Nephron progenitor cell (in vitro differentiated cells): Measurements from ENCODE around the gene ZFPL1.

Source experiments
- DNase-seq: peaks from one replicate; pipeline ENCODE4 v3.0.0; 2021
- H3K27ac Mint-ChIP-seq: 2 replicates; pipeline ENCODE4 v1.8.0; 2021; ENCODE audit warnings: mild to moderate bottlenecking, moderate library complexity, mixed read lengths
- H3K27me3 Mint-ChIP-seq: 2 replicates; pipeline ENCODE4 v1.8.0; 2021; ENCODE audit warnings: mild to moderate bottlenecking, low read depth, mixed read lengths; ENCODE audit not compliant: poor library complexity
- H3K36me3 Mint-ChIP-seq: 2 replicates; pipeline ENCODE4 v1.8.0; 2021; ENCODE audit warnings: low read depth, mixed read lengths
- H3K4me1 Mint-ChIP-seq: 2 replicates; pipeline ENCODE4 v1.8.0; 2021; ENCODE audit warnings: mixed read lengths
- H3K4me3 Mint-ChIP-seq: 2 replicates; pipeline ENCODE4 v1.8.0; 2021; ENCODE audit warnings: mild to moderate bottlenecking, moderate library complexity, mixed read lengths
- H3K9me3 Mint-ChIP-seq: 2 replicates; pipeline ENCODE4 v1.8.0; 2021; ENCODE audit warnings: mild to moderate bottlenecking, moderate library complexity, mixed read lengths
- CTCF ChIP-seq: fragments of 200-600 bp; sonication (generic); IDR thresholded peaks from 2 replicates; pipeline ENCODE4 v1.5.0; 2021; ENCODE audit warnings: antibody characterized with exemption

The ZFPL1 gene

GRCh38 chr11:65125197-65126056 is 41.4 kb downstream of the ZFPL1 start:
- H3K27ac Mint-ChIP-seq = no peak overlapping the region
- peaks cover 32% of the 10 kb centered on the region for H3K4me1 Mint-ChIP-seq
- H3K4me3 Mint-ChIP-seq = no peak overlapping the region
- peaks cover 25% of the 10 kb centered on the region for H3K36me3 Mint-ChIP-seq
- no peaks in the 10 kb centered on the region for H3K27me3 Mint-ChIP-seq
- no peak for TF ChIP-seq CTCF
- DNase-seq = no peak
- H3K9me3 Mint-ChIP-seq = no peaks in the 10 kb centered on the region

DNA sequence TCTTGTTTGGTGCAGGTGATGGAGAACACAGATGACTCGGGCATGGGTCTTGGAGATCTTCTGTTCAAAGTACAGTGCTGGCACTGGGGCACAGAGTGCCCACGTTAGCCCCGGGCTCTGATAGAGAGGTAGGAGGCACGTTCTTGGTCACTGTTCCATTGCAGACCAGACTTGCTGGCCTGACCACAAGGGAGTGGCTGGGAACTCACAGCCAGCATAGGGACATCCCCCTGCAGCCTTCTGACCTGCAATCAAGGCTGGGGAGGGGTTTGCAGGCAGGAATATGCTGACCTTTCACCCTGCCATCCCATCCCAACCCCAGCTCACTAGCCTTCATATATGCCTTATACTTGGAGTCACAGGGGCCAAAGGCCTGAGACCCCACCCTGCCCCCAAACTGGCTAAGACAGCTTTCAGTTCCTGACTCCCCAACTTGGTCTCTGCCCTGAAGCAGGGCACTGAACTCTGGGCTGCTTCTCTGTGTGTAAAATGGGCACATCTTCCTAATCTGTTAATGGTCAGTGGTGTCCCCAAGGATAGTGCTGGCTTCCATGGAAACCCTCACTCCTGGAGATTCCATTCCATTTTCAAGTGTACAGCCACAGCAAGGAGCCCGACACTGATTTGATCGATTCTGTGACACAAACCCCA is 42.7 kb downstream of the ZFPL1 start:
- H3K36me3 Mint-ChIP-seq = peaks cover 22% of the 10 kb centered on the region
- no peak for TF ChIP-seq CTCF
- peak overlapping the region; percentile 74 for H3K27ac Mint-ChIP-seq
- H3K9me3 Mint-ChIP-seq = no peaks in the 10 kb centered on the region
- no peaks in the 10 kb centered on the region for H3K27me3 Mint-ChIP-seq
- no peak overlapping the region for H3K4me3 Mint-ChIP-seq
- no peak for DNase-seq
- peaks cover 20% of the 10 kb centered on the region for H3K4me1 Mint-ChIP-seq

DNA sequence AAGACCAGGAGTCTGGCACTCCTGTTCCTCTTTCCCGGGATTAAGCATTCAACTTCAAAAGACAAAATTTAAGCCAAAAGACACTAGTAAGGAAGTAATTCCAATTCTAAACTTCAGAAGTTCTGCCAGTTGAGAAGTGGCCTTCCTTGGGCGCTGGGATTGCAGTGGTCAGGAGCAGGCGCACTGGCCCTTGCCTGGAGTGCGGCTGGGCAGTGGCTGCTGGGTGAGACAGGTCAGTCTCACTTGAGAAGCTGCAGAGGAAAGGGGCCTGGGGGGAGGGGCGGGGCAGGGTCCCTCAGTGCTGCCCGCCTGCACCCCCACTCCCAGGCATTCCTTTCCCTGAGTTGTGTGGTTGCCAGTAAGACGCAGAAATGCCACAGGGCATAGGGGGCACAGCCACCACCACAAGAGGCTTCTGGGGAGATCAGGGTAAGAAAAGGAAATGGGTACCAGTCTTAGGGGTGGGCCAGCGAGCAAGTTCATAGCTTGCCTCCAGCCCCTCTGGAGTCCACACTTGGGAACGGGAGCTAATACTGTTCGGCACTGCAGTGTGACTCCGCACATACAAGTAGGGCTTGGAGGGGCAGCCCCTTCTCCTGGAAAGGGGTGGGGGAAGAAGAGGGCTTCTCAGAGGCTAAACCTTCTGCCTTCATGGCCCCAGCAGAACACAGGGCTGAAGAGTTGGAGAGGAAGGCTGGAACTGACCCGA is 43.6 kb downstream of the ZFPL1 start:
- no peaks in the 10 kb centered on the region for H3K9me3 Mint-ChIP-seq
- H3K4me3 Mint-ChIP-seq = no peak overlapping the region
- H3K27me3 Mint-ChIP-seq = no peaks in the 10 kb centered on the region
- no peak for TF ChIP-seq CTCF
- H3K4me1 Mint-ChIP-seq = peaks cover 13% of the 10 kb centered on the region
- H3K36me3 Mint-ChIP-seq = peaks cover 22% of the 10 kb centered on the region
- DNase-seq = no peak
- H3K27ac Mint-ChIP-seq = peak overlapping the region; percentile 81

DNA sequence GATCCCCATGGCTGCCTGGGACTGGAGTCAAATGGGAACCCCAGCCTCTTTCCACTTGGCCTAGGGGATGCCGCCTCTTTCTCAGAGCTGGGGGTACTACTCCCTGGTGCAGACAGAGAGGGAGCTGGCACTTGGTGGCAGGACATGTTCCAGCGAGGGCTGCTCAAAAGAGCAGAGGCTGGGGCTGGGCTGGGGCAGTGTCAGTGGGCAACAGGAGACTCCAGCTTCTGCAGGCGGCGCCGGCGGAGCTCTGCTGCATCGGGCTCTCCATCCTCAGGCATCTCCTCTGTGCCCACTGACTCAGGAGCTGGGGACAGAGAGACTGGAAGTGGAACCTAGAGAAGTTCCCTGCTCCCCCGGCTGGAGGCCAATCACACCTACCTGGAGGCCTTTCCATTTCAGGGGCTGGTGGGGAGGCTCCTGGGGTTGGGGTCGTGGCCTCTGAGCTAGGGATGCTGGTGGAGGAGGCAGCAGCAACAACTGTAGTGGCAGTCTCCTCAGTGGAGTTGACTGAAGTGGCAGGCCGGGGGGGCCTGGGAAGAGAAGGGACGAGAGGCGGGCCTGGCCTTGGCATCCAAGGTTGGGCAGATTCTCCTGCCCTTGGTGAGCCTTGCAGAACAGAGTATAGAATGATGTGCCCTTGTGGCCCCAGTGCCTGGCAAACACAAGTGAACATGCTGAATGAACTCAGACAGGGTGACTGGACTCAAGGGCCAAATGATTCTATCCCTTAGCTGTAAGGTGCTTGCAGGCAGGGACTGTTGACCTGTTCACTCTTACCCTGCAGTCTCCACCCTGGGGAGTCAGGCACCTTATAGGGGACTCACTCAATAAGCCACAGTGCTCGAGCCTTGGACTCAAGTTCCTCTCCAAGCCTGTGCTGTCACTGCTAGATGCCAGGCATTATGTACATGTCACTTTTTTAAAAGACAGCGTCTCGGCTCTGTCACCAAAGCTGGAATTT is 44.4 kb downstream of the ZFPL1 start:
- no peak overlapping the region for H3K4me3 Mint-ChIP-seq
- peaks cover 15% of the 10 kb centered on the region for H3K4me1 Mint-ChIP-seq
- no peaks in the 10 kb centered on the region for H3K9me3 Mint-ChIP-seq
- no peaks in the 10 kb centered on the region for H3K27me3 Mint-ChIP-seq
- H3K36me3 Mint-ChIP-seq = peaks cover 22% of the 10 kb centered on the region
- DNase-seq = no peak
- TF ChIP-seq CTCF = no peak
- H3K27ac Mint-ChIP-seq = peak overlapping the region; percentile 81

DNA sequence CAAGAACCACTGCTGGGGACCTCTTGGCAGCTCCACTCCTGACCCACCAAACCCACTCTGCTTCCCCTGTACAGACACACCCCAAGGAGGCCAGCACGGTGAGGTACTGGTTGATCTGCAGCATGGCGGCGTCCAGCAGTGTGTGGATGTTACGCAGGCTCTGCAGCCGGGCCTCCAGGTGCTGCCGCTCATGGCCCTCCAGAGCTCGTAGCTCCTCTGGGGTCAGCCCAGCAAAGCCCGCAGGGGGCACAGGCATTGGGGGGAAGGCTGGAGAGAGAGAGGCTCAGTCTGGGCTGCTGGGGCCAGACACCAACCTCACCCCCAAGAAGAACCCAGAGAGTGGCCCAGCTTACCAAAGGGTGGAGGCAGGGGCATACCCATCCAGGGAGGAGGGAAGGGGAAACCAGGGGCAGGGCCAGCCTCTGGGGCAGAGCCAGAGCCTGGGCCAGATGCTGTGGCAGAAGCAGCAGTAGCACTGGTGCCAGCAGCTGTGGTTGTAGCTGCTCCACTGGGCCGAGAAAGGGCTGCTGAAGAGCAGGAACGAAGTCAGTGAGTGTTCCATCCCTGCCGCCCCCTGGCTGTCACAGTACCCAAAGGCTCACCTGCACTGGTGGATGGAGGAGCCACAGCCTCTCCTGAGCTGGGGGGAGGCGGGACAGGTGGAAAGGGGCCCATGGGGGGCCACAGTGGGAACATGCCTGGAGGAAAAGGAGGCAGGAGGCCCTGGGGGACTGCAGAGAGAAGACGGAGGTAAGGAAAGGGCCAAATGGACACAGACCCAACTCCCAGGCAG is 45.8 kb downstream of the ZFPL1 start:
- no peak for TF ChIP-seq CTCF
- Mint-ChIP-seq H3K27me3 (no peaks in the 10 kb centered on the region), H3K4me3 (no peak overlapping the region), H3K9me3 (no peaks in the 10 kb centered on the region), H3K27ac (no peak overlapping the region), H3K4me1 (peaks cover 13% of the 10 kb centered on the region), H3K36me3 (peaks cover 17% of the 10 kb centered on the region)
- DNase-seq = no peak
